A549 (cell line): ENCODE results near the gene ASGR1.
"Not testable (repeated sequence)": the region's sequence is repeated elsewhere in the genome, so short reads cannot be mapped to it uniquely, and the experiment has no call there.

Experiments
- CBX2 ChIP-seq: fragments of 200-600 bp; sonication (generic); IDR thresholded peaks from 2 replicates; pipeline ENCODE4 v1.6.1; 2016; ENCODE audit warnings: low read depth, mild to moderate bottlenecking, borderline replicate concordance
- CTCF ChIP-seq: fragments of >200 bp; sonication (Bioruptor Twin); formaldehyde crosslinking; IDR thresholded peaks from 3 replicates; pipeline ENCODE4 v1.5.1; 2016
- EHF ChIP-seq: fragments of 250-450 bp; sonication (Bioruptor Pico); IDR thresholded peaks from 2 replicates; pipeline ENCODE4 v1.5.0; 2020; ENCODE audit warnings: mild to moderate bottlenecking
- EP300 ChIP-seq, 2 experiments: fragments of >200 bp; sonication (Bioruptor Twin); formaldehyde crosslinking; IDR thresholded peaks; 2 replicates in 1 of 2; 3 replicates in 1 of 2; pipeline ENCODE4 v1.6.1; 2016 to 2017
- FOSL2 ChIP-seq, 2 experiments: fragments of 450-650 bp in 1 of 2; fragments of >200 bp in 1 of 2; sonication (Bioruptor Twin) in 1 of 2; formaldehyde crosslinking; IDR thresholded peaks; 2 replicates each; pipeline versions ENCODE4 v1.5.0 to v1.6.1; 2016 to 2020; ENCODE audit warnings: mild to moderate bottlenecking in 1 of 2, moderate library complexity in 1 of 2
- JUN ChIP-seq, 2 experiments: fragments of >200 bp; sonication (Bioruptor Twin); formaldehyde crosslinking; IDR thresholded peaks; 2 replicates in 1 of 2; 3 replicates in 1 of 2; pipeline ENCODE4 v1.6.1; 2016 to 2017
- KDM1A ChIP-seq: fragments of 200-600 bp; sonication (generic); IDR thresholded peaks from 2 replicates; pipeline ENCODE4 v1.6.1; 2016; ENCODE audit warnings: low read depth, mild to moderate bottlenecking
- MAFK ChIP-seq: fragments of 450-650 bp; IDR thresholded peaks from 2 replicates; pipeline ENCODE4 v1.6.1; 2014; ENCODE audit not compliant: partially characterized antibody
- MYC ChIP-seq: IDR thresholded peaks from 2 replicates; pipeline ENCODE4 v1.6.1; 2012; ENCODE audit warnings: mild to moderate bottlenecking, inconsistent platforms, low read length, improper control_type of control experiment, borderline replicate concordance
- NPAS2 ChIP-seq: fragments of 250-450 bp; sonication (Bioruptor Pico); IDR thresholded peaks from 2 replicates; pipeline ENCODE4 v1.8.0; 2022; ENCODE audit warnings: mild to moderate bottlenecking, moderate library complexity, borderline replicate concordance
- POLR2A ChIP-seq: IDR thresholded peaks from 2 replicates; pipeline ENCODE4 v1.6.1; 2012; ENCODE audit warnings: mild to moderate bottlenecking, low read length
- SREBF2 ChIP-seq: fragments of 450-650 bp; IDR thresholded peaks from 2 replicates; pipeline ENCODE4 v1.6.1; 2014; ENCODE audit warnings: mild to moderate bottlenecking, moderate library complexity

- TF ChIP-seq POLR2A; MYC; CTCF; NPAS2 (CRISPR knock-in tag); JUN (IDR thresholded peaks at IDR 0.05); CBX2; EHF (CRISPR knock-in tag); KDM1A; FOSL2 (IDR thresholded peaks at IDR 0.05); FOSL2 (CRISPR knock-in tag; IDR thresholded peaks at IDR 0.05); SREBF2; EP300 (IDR thresholded peaks at IDR 0.05); MAFK: not testable (repeated sequence)
These were observed 2.9 kb upstream of the ASGR1 start for GRCh38 chr17:7182101-7182500.
